WERI-Rb-1 (cell line): ENCODE measurements around the gene C17orf100.
A peak's percentile ranks its signal among the peaks of the same experiment; 100 is the strongest.

Experiments used
- DNase-seq: peaks from one replicate; pipeline ENCODE4 v3.0.0-alpha.2; 2020
- H3K27ac ChIP-seq: fragments of 250-450 bp; sonication (Bioruptor Pico); 2 replicates; pipeline ENCODE4 v1.5.1; 2020; ENCODE audit warnings: mild to moderate bottlenecking, moderate library complexity
- H3K27me3 ChIP-seq: fragments of 250-450 bp; sonication (Bioruptor Pico); 2 replicates; pipeline ENCODE4 v1.5.1; 2021; ENCODE audit warnings: mild to moderate bottlenecking, low read depth, moderate library complexity; ENCODE audit not compliant: insufficient read depth, severe bottlenecking
- H3K36me3 ChIP-seq: fragments of 250-450 bp; sonication (Bioruptor Pico); 2 replicates; pipeline ENCODE4 v1.5.1; 2020; ENCODE audit warnings: mild to moderate bottlenecking, moderate library complexity
- H3K4me3 ChIP-seq: 2 replicates; pipeline ENCODE4 v1.5.1; 2011; ENCODE audit warnings: low read depth, mild to moderate bottlenecking, control low read depth, low read length
- H3K9me3 ChIP-seq: fragments of 250-450 bp; sonication (Bioruptor Pico); 2 replicates; pipeline ENCODE4 v1.5.1; 2021; ENCODE audit warnings: mild to moderate bottlenecking, moderate library complexity; ENCODE audit not compliant: severe bottlenecking
- TF ChIP-seq, protein P1 (sequence below): IDR thresholded peaks from 2 replicates; pipeline ENCODE4 v1.5.1; 2011; ENCODE audit warnings: low read depth, mild to moderate bottlenecking, control low read depth, inconsistent platforms, low read length

C17orf100 gene

DNA sequence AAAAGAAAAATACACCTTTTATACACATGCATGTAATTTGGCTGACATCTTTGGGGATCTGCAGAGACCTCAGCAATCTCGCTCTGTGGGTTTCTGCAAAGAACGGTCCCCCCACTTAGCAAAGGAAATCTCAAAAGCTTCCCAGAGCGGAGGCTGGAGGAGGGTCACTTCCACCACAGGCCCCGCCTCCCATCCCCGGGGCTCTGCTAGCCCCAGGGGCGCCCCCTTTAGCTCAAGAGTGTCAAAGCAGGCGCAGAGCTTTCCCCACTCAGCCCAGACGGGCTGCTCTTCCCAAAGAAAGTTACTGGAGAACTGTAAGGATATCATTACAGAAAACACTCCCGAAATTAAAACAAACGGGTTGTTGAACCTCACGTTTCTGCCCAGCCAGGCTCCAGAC, 50.2 kb downstream of the C17orf100 start:
- no peak overlapping the region for H3K27ac ChIP-seq
- DNase-seq = peak; percentile 61

DNA sequence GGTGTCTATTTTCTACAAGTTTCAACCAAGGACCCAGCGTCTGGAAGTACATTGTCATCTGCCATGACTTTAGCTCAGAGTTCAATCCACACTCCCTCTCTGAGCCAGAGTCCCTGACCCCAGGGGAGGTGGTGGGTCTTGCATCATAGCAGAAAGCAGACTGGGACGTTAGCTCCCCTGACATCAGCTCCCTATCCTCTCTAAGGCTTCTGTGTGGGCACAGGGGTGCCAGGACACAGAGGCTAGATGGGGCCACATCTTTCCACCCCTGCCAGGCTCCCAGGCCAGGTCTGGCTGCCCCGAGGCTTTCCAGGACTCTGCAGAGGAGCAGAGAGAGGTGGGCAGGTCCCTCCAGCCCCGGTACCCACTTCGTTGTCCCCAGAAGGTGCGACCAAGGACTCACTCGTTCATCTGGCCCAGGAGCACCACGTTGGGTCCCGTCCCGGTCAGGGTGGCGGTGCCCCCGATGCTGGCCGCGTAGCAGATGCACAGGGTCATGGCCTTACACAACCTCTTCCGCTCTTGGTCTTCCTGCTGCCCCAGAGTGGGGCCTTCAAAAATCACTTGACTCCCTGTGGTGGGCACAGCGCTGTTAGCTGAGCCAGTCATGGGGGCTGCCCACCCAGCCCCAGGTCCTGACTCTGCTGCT, 51.1 kb downstream of the C17orf100 start:
- TF ChIP-seq, protein P1, sequence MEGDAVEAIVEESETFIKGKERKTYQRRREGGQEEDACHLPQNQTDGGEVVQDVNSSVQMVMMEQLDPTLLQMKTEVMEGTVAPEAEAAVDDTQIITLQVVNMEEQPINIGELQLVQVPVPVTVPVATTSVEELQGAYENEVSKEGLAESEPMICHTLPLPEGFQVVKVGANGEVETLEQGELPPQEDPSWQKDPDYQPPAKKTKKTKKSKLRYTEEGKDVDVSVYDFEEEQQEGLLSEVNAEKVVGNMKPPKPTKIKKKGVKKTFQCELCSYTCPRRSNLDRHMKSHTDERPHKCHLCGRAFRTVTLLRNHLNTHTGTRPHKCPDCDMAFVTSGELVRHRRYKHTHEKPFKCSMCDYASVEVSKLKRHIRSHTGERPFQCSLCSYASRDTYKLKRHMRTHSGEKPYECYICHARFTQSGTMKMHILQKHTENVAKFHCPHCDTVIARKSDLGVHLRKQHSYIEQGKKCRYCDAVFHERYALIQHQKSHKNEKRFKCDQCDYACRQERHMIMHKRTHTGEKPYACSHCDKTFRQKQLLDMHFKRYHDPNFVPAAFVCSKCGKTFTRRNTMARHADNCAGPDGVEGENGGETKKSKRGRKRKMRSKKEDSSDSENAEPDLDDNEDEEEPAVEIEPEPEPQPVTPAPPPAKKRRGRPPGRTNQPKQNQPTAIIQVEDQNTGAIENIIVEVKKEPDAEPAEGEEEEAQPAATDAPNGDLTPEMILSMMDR = no peak
- H3K36me3 ChIP-seq = no peaks in the 10 kb centered on the region
- H3K9me3 ChIP-seq = no peaks in the 10 kb centered on the region
- no peak for DNase-seq
- peaks cover 19% of the 10 kb centered on the region for H3K27me3 ChIP-seq
- H3K4me3 ChIP-seq = no peak overlapping the region
- no peak overlapping the region for H3K27ac ChIP-seq

More for the DNA sequence above, 50.2 kb downstream of the C17orf100 start:
- peaks cover 18% of the 10 kb centered on the region for H3K27me3 ChIP-seq
- no peaks in the 10 kb centered on the region for H3K36me3 ChIP-seq
- H3K9me3 ChIP-seq = no peaks in the 10 kb centered on the region
- H3K4me3 ChIP-seq = no peak overlapping the region
- TF ChIP-seq, protein P1 = peak; percentile 68
